ENCODE data around the gene DNAH8.
"Not testable (repeated sequence)": the region's sequence is repeated elsewhere in the genome, so short reads cannot be mapped to it uniquely, and the experiment has no call there.

The DNAH8 gene

GRCh38 chr6:38792356-38792755, 77.2 kb downstream of the DNAH8 start:
- no peak overlapping the region for H3K4me3 ChIP-seq (ENCODE audit: low read depth, low read length)

GRCh38 chr6:38794682-38795081, 79.6 kb downstream of the DNAH8 start:
- H3K4me3 ChIP-seq (ENCODE audit: low read depth, low read length), result no peak overlapping the region

GRCh38 chr6:38796006-38796405, 80.9 kb downstream of the DNAH8 start:
- no peak overlapping the region for H3K4me3 ChIP-seq (ENCODE audit: low read depth, low read length)

- not testable (repeated sequence) for H3K4me3 ChIP-seq (ENCODE audit: low read depth, low read length)
These were observed 81.3 kb downstream of the DNAH8 start for GRCh38 chr6:38796437-38796836.

- H3K4me3 ChIP-seq (ENCODE audit: low read depth, low read length), result no peak overlapping the region
These were observed 81.7 kb downstream of the DNAH8 start for GRCh38 chr6:38796850-38797249.

GRCh38 chr6:38797391-38797790, 82.3 kb downstream of the DNAH8 start:
- H3K4me3 ChIP-seq (ENCODE audit: low read depth, low read length), result no peak overlapping the region

GRCh38 chr6:38799529-38800184, 84.5 kb downstream of the DNAH8 start:
- H3K4me3 ChIP-seq (ENCODE audit: low read depth, low read length), result no peak overlapping the region

- no peak overlapping the region for H3K4me3 ChIP-seq (ENCODE audit: low read depth, low read length)
These were observed 86.2 kb downstream of the DNAH8 start for GRCh38 chr6:38801305-38801704.

GRCh38 chr6:38802497-38802896, 87.4 kb downstream of the DNAH8 start:
- H3K4me3 ChIP-seq (ENCODE audit: low read depth, low read length), result no peak overlapping the region

- H3K4me3 ChIP-seq (ENCODE audit: low read depth, low read length), result no peak overlapping the region
These were observed 88.0 kb downstream of the DNAH8 start for GRCh38 chr6:38803129-38803528.

GRCh38 chr6:38804358-38804757, 89.2 kb downstream of the DNAH8 start:
- H3K4me3 ChIP-seq (ENCODE audit: low read depth, low read length), result no peak overlapping the region

GRCh38 chr6:38805127-38805655, 90.1 kb downstream of the DNAH8 start:
- H3K4me3 ChIP-seq (ENCODE audit: low read depth, low read length), result no peak overlapping the region

- H3K4me3 ChIP-seq (ENCODE audit: low read depth, low read length), result no peak overlapping the region
These were observed 90.6 kb downstream of the DNAH8 start for GRCh38 chr6:38805692-38806091.

- no peak overlapping the region for H3K4me3 ChIP-seq (ENCODE audit: low read depth, low read length)
These were observed 91.2 kb downstream of the DNAH8 start for GRCh38 chr6:38806271-38806670.

- no peak overlapping the region for H3K4me3 ChIP-seq (ENCODE audit: low read depth, low read length)
These were observed 91.7 kb downstream of the DNAH8 start for GRCh38 chr6:38806833-38807232.

GRCh38 chr6:38808039-38808438, 92.9 kb downstream of the DNAH8 start:
- no peak overlapping the region for H3K4me3 ChIP-seq (ENCODE audit: low read depth, low read length)

- H3K4me3 ChIP-seq (ENCODE audit: low read depth, low read length), result no peak overlapping the region
These were observed 98.1 kb downstream of the DNAH8 start for GRCh38 chr6:38813041-38813823.

- no peak overlapping the region for H3K4me3 ChIP-seq (ENCODE audit: low read depth, low read length)
These were observed 99.7 kb downstream of the DNAH8 start for GRCh38 chr6:38814761-38815160.

GRCh38 chr6:38815250-38815649, 100.1 kb downstream of the DNAH8 start:
- no peak overlapping the region for H3K4me3 ChIP-seq (ENCODE audit: low read depth, low read length)

- no peak overlapping the region for H3K4me3 ChIP-seq (ENCODE audit: low read depth, low read length)
These were observed 103.6 kb downstream of the DNAH8 start for GRCh38 chr6:38818691-38819090.

- H3K4me3 ChIP-seq (ENCODE audit: low read depth, low read length), result no peak overlapping the region
These were observed 107.9 kb downstream of the DNAH8 start for GRCh38 chr6:38822963-38823362.

GRCh38 chr6:38824243-38824894, 109.3 kb downstream of the DNAH8 start:
- no peak overlapping the region for H3K4me3 ChIP-seq (ENCODE audit: low read depth, low read length)

Data from iPS-11a (cell line).